ENCODE data around the gene NIPSNAP3A.
"Not testable (repeated sequence)": the region's sequence is repeated elsewhere in the genome, so short reads cannot be mapped to it uniquely, and the experiment has no call there.

The NIPSNAP3A gene

DNA sequence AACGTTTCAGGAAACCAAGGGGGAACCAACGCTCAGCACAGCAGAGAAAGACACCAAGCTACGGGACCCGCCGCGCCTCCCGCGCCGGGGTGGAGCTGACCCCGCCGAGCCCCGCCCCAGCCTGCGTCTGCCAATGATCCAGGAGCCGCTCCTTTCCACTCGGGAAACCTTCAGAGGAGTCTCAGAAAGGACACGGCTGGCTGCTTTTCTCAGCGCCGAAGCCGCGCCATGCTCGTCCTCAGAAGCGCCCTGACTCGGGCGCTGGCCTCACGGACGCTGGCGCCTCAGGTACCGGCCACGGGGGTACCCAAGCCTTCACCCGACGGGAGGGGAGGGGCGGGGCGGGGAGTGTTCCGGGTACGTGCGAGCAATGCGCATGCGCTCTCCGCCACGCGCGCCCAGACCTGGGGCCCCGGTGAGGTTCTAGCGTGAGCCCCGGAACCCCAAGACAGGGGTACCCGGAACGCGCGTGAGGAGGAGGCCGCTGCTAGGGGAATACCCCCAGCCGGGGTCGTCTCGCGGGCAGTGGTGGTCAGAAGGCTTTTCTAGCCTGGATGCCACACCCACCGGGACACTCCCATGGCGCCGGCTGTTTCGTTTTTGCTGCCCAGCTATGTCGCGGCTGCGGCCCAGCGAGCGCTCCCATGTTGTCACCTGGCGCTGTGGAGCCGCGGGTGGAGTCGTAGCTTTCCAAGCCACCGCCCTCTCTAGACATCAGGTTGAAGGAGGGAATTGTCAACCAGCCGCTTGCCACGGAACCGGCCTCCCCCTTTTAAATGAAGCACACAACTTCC lies at the start of gene NIPSNAP3A:
NIPSNAP3A (plus strand) TSS at position 119 of the 794 bp plus-strand sequence; CDS start at position 229, 110 bp downstream.
- peak; percentile 95 for DNase-seq

DNA sequence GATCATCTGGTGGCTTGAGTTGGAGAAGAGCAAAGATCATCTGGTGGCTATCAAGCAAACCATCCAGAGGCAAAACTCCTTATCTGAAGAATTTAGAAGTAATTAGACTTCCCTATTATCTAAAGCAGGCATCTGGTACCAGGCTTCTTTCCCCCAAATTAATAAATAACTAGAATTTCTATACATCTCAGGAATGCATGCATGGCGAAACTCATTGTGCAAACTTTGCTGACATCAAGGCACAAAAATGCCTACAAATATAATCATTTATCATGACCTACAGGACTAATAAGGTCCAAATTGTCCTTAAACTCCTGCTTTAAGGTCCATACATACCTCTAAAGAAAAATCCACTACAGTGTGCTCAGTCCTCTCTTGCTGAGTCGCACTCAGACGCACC lies 47.2 kb upstream of the NIPSNAP3A start:
- DNase-seq, result no peak

DNA sequence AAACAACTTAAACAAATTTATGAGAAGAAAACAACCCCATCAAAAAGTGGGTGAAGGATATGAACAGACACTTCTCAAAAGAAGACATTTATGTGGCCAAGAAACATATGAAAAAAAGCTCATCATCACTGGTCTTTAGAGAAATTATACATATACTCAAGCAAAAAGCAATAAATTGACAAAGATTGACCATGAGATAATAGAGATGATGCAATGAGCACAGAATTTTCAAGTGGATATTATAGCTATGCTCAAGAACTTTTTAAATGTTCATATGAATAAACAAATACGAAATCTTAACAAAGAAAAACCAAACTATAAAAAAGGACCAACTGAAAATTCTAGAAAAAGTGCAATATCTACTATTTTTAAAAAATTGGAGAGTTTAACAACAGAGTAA lies 38.7 kb upstream of the NIPSNAP3A start:
- not testable (repeated sequence) for DNase-seq

DNA sequence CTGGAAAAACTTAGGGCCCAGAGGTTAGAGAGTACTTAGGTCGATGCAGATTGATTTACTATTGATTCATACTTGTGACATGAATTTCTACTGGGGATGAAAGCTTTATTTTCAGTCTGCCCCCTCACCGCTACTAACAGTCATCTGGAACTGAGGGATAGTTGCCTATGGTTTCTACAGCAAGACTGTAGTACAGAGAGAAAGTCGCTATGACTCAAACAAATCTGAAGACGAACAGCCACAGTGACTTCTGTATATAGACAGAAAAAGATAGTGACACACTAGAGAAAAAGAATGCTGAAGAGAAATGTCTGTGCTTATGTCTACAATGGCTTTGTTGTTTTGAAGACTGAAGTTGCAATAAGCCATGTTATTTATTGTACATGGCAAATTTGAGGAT lies 35.9 kb upstream of the NIPSNAP3A start:
- DNase-seq, result no peak

DNA sequence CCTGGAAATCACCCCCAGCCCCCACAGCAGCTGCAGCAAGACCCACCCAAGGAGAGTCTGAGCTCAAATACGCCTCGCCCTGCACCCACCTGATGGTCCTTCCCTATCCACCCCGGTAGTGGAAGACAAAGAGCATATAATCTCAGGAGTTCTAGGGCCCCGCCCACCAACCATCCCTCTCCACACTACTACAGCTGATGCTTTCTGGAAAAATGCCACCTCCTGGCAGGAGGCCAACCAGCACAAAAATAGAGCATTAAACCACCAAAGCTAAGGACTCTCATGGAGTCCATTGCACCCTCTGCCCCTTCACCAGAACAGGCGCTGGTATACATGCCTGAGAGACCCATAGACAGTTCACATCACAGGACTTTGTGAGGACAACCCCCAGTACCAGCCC lies 22.5 kb upstream of the NIPSNAP3A start:
- no peak for DNase-seq

DNA sequence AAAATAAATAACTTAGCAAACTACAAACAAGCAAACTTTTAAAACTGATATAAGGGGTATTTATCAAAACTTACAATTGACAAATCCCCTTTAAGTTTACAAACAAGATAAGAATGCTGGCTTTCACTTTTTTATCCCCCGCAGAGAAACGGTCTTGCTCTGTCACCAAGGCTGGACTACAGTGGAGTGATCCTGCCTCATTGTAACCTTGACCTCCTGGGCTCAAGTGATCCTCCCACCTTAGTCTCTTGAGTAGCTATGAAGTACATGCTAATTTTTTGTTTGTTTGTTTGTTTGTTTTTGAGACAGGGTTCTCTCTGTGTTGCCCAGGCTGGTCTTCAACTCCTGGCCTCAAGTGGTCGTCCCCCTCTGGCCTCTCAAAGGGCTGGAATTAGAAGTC lies 9.0 kb upstream of the NIPSNAP3A start:
- no peak for DNase-seq

DNA sequence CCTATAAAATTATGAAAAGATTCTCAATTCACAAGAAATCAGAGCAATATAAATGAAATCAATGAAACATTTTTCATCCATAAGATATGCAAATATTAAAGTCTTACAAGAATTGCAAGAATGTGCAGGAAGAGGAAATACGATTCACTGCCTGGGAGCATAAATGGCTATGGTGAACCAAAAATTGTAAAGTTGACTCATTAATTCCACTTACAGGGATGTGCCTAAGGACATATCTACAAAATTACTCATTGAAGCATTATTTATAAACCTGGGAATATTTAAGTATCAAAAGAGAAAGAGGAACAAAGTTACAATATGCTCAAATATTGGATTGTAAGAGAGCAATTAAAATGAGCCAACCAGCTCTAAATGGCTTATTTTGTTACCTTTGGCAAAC lies 6.9 kb upstream of the NIPSNAP3A start:
- no peak for DNase-seq

DNA sequence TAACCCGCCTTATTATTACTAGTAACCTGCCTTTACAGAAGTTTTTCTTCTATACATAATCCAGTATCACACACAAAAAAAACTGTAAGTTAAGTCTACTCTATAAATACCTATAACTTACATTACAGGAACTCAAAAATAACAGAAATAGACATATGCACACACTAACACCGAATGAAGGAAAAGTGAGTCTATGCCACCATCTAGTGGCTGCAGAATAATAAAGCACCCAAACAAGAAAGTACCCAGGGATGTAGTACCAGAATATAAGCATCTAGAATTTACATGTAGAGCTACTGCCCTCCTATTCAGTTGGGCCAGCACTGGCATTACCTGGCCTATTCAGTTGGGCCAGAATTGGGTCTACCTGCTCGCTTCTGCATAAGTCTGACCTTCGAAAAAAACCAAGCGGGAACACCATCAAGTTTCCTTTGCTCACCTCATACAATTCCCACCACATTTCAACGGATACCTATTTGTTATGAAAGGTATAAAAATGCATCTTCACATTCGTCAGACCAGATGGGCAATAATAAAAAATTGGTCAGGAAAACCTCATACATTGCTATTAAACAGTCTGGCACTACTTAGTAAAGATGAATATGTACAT lies 4.0 kb upstream of the NIPSNAP3A start:
- no peak for DNase-seq

DNA sequence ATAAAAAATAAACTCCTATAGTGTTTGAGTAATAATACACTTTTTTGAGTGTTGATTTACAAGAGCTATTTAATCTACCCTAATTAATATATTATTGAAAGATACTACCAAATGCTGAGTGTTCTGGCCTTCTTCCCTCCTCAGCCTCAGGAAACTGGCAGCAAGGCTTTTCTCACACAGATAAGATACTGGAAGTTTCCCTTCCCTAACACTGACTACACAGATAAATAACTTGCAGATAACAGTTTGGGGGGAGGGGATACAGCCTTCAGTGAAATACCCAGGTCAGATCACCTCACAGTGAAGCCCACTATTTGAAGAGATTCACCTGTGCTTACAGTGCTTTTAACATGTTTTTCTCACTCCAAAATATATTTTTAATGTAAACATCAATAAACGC lies 1.6 kb upstream of the NIPSNAP3A start:
- no peak for DNase-seq

DNA sequence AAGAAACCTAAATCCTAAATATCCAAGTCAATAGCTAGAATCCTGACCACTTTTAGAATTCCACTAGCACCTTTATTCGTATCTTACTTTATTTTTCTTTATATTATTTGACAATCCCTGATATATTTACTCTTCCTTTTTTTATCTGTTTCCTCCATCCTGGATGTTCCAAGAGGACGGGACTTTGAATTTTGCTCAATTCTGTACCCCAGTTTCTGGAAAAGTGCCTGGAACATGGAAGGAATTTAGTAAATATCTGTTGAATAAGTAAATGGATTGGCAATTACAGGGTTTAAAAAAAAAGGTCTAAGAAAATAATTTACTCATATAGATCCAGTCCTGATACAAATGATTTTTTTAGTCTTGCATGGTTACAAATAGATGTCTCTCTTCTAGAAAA lies 1.2 kb upstream of the NIPSNAP3A start:
- DNase-seq, result no peak

DNA sequence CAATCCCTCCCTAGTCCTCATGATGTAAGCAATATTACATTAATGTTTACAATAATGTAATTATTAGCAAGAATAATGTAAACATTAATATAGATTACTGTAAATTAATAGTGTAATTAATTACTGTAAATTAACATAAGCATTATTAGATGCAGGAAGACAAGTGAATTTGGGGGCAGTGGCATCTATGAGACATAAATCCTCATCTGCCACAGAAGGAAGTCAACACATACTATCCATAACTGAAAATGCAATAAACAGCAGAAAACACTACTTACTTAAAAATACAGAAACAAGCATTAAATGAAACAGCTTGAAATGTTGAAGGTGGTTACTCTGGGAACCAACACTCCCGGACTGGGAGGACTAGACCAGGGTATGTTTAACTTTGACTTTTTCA lies 685 bp upstream of the NIPSNAP3A start:
- DNase-seq, result no peak

DNA sequence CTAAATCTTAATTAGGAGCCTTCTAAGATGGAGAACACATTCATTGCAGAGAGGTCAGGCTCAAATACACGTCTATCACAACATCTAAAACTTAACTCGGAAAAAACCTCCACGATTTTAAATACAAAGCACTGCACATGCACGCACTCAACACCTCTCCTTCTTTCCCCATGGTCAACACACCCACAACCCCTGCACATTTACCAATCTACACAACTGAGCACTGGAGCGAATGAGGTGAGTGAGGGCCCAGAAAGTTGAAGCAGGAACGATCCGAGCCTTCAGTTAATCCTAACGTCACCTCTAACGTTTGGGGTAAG lies 278 bp upstream of the NIPSNAP3A start:
- DNase-seq, result no peak

DNA sequence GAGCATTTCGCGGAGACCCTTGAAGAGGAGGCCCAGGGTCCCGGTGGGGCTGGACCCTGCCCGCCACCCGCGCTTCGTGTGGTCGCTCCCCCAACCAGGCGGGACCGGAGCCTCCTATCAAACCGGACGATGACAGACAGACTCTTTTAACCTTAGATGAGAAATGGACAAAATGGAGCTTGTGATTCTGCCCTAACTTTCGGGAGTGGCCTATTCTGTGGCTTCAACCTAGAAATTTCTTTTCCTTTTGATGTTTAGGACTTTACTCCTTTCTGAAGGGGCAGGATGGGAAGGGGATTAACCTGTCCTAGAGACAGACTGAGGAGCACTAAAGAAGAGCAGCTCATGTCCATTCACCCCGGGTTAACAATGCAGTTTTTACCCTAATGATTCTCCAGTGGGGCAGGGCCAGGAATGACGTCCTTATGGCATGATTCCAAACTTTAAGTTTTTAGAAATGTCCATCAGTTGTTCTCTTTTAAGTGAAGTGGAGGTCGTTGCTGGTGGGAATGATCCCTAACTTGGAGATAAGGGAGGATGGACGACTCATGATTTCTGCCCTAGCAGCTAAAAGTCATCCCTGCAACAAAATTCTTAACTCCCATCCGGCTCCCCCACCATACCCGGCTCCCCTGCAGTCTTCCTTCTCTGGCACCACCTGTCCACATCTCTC lies 1.0 kb downstream of the NIPSNAP3A start:
- no peak for DNase-seq

DNA sequence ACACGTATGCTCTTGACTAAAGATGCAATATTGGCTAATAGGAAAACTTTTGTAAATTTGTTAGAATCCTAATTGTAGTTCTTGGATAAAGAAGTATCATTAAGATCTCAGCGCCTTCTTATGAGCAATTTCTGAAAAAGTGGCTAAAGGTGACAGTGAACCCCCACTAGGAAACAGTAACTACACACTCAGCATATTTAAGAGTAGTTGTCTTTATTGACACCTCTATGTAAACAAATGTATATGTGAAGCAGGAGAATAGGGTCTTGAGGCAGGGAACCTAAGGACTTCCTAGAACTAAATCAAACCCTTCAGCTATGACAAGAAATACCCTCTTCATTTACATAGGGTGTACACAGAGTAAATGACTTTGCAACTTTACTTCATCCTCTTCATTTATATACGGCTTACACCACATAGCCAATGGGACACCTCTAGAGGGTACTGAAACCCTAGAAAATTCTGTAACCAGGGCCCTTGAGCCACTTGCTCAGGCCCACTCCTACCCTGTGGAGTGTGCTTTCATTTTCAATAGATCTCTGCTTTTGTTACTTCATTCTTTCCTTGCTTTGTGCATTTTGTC lies 2.8 kb downstream of the NIPSNAP3A start:
- DNase-seq, result no peak

DNA sequence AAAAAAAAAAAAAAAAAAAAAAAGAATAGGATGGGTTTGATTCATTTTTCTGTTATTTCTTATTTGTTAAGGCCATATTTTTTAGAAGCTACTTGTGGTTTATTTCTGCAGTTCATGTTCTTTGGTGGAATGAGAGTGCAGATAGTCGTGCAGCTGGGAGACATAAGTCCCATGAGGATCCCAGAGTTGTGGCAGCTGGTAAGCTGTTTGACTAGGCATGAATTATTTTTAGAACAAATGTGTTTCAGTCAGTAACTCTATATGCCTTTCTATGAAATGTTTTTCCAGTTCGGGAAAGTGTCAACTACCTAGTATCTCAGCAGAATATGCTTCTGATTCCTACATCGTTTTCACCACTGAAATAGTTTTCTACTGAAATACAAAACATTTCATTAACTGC lies 11.5 kb downstream of the NIPSNAP3A start:
- DNase-seq, result no peak

DNA sequence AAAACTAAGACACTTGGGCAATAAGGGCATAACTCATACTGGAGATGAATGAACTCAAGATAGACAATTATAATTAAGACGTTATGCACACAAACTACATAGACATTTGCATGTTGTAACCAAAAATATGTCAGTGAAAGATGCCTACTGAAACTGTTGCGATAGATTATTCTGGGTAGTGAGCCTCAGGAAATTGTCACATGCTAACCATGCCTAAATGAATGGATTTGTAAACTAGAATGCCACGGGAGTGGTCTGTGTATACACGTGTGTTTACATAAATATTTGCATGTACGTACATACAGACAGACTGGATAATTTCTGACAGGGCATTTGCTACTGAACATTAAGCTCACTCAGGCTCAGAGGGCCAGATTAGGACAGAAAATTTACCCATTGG lies 17.7 kb downstream of the NIPSNAP3A start:
- DNase-seq, result no peak

DNA sequence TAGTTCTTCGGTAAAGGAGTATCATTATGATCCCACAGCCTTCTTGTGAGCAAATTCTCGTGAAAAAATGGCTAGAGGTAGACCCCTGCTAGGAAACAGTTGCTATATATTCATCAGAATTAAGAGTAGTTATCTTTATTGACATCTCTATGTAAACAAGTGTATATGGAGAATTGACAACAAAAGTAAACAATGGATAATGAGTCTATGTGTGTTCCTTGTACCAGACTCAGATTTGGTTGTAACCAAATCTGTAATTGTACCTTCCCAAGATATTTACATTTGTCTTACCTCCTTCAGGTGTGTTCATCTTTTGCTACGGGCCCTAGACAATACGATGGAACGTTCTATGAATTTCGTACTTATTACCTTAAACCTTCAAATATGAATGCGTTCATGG lies 18.5 kb downstream of the NIPSNAP3A start:
- no peak for DNase-seq

DNA sequence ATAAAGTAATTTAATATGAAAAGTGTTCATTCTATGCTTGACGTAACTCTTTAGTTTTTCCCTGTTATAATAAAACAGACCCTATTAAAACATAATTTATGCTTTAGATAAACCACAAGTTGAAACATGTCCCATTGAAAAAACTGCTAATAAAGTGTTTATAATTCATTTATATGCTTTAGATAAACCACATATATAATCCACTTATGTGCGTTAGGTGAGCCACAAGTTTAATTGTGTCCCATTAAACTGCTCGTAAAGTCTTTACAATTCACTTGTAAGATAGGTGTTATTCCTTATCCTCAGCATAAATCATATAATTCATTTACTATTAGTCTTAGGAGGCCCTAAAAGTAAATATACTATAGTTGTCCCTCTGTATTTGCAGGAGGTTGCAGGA lies 20.0 kb downstream of the NIPSNAP3A start:
- DNase-seq, result no peak

DNA sequence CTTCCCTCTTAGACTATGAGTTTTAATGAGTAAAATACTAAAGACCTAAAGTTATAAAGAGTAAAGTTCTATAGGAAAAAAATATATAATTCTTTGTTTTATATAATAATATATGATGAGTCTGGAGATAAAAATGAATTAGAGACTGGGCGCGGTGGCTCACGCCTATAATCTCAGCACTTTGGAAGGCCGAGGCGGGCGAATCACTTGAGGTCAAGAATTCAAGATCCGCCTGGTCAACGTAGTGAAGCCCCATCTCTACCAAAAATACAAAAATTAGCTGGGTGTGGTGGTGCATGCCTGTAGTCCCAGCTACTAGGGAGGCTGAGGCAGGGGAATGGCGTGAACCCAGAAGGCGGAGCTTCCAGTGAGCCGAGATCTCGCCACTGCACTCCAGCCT lies 21.5 kb downstream of the NIPSNAP3A start:
- DNase-seq, result not testable (repeated sequence)

DNA sequence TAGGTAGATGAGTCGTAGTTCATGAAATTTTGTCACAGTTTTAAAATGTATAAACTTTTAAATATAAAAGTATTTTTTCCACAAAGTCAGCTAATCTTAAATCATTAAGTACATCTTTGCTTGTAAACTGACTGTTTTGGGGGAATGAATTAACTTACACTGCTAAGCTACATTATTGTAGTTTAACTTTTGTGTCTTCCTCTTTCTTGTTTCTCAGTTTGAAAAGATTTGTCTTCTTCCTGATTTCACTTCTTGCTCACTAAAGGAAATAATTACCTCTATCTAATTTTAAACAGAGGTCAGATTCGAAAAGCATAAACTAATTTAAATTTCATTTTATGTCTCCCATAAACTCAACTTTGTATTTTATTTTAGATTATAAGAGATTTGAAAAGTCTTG lies 22.2 kb downstream of the NIPSNAP3A start:
- no peak for DNase-seq

DNA sequence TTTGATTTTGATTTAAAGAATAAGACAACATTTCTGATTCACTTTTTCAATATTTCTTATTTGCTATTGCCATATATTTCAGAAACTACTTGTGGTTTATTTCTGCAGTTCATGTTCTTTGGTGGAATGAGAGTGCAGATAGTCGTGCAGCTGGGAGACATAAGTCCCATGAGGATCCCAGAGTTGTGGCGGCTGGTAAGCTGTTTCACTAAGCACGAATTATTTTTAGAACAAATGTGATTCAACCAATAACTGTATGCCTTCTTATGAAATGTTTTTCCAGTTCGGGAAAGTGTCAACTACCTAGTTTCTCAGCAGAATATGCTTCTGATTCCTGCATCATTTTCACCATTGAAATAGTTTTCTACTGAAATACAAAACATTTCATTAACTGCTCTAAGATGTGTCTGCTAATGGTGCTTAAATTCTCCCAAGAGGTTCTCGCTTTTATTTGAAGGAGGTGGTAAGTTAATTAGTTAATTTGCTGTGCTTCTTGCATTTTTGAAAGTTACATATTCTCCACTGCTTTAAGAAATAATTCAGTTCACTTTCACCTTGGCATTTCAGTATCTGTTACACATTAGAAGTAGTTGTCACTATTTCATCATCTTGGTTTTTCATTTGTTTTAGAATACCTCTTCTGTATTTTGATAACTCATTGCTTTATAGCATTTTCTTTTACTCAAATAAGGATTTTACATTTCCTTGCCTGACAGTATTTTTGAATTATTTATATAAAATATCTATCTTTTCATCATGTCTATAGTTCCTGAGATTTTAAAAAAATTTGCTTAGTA lies 25.4 kb downstream of the NIPSNAP3A start:
- DNase-seq, result no peak

DNA sequence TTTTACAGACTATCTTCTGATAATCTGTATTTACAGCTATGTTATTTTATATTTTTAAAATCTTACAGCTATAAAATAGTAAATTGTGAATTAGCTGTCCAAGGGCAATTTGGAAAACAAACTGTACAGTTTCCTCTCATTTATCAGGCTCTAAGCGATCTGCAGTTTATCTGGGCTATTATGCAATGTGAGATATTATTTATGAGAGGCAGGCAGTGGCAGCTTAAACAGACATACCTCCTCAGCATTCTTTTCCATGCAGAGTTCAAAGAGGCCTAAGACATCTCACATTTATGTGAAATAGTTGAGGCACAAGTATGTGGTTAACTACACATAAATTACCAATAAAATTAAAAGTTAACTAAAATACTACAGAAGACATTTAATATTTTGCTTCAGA lies 26.6 kb downstream of the NIPSNAP3A start:
- no peak for DNase-seq
